ENCODE results near the gene HJURP. TPM values are rescaled to one million over a fixed set of nuclear protein-coding genes. Genes with fewer than 3 reads are reported as not detected.
"Not testable (repeated sequence)": the region's sequence is repeated elsewhere in the genome, so short reads cannot be mapped to it uniquely, and the experiment has no call there.

HJURP gene
- total RNA-seq (0.26 and 5.8 TPM in 2 replicates), polyA plus RNA-seq (6.2 and 28.3 TPM in 2 replicates), polyA minus RNA-seq (ENCODE audit: low replicate concordance) (3.3 and 36.3 TPM in 2 replicates)
- polyA plus RNA-seq (2012): 3.9 and 18.2 TPM in 2 replicates

DNA sequence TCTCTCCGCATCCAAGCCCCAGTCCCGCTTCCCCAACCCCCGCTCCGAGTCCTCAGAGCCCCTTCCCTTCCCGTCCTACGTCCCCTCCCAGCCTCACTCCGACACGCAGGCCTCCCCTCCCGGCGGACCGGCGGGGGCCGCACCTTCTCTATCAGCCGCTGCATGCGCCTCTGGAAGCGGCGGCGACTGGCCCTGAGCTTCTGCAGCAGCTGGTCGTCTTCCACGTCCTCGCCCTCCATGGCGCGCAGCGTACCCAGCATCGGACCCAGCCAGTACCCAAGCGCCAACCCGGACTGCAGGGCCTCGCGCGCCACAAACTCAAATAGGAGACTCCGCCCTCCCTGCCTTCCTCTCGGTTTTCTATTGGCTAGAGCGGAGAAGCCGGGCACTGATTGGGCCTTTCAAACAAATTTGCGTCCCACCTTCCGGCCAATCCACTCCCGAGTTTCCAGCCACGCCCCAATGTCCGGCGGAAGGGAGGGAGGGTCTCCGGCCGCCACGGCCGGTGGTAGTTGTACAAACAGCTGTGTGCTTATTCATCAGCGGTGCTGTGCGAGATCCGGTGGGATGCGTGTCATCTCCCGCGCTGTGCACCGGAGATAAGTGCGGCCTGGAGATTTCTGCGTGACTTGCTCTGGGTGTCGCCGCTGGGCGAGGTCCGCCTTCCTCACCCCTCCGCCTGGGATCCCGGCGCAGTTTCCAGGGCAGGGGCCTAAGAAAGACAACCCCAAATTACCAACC lies at the start of gene HJURP:
Gene HJURP, minus strand, starts transcription at position 295 of the 741 bp plus-strand sequence. Its CDS starts 35 bp downstream, at position 260.
- Histone ChIP-seq H3K9ac (ENCODE audit: insufficient read depth, low read length) (peak within 1 kb of the TSS; percentile 65), H3K4me3 (replicated peaks in 1 of 4; ENCODE audit: control extremely low read depth in 1 of 4, insufficient read depth in 1 of 4, low read depth in 3 of 4, low read length in 4 of 4) (peak within 1 kb of the TSS; percentile 78 to 87 (median 81)), H3K4me1 (ENCODE audit: control insufficient read depth, extremely low read depth, insufficient read depth, low read length) (peaks cover 6% of the 10 kb centered on the region), H3K79me2 (ENCODE audit: control insufficient read depth, insufficient read depth, low read length) (peaks cover 48% of the 10 kb centered on the region), H3K4me2 (ENCODE audit: extremely low read depth, insufficient read depth, low read length) (peak within 1 kb of the TSS; percentile 85), H4K20me1 (ENCODE audit: control insufficient read depth, extremely low read depth, insufficient read depth, low read length) (no peaks in the 10 kb centered on the region), H2AFZ (ENCODE audit: low read length) (peak within 1 kb of the TSS; percentile 96), H3K36me3 (ENCODE audit: control insufficient read depth, insufficient read depth, low read length) (no peaks in the 10 kb centered on the region), H3K27ac (ENCODE audit: insufficient read depth, low read length) (peak within 1 kb of the TSS; percentile 81), H3K9me3 (ENCODE audit: control insufficient read depth, insufficient read depth, low read depth, low read length) (no peaks in the 10 kb centered on the region), H3K27me3 (ENCODE audit: control insufficient read depth, insufficient read depth, low read length) (no peaks in the 10 kb centered on the region)
- TF ChIP-seq EZH2 (IDR thresholded peaks at IDR 0.05; ENCODE audit: low read length, missing control alignments) (no peak), CTCF (conservative IDR thresholded peaks at IDR 0.05 in 1 of 2, IDR thresholded peaks at IDR 0.05 in 1 of 2; ENCODE audit: low read depth in 1 of 2, low read length in 2 of 2) (no peak)
- DNase-seq (ENCODE audit: low read depth in 2 of 2): peak; percentile 94 to 96

DNA sequence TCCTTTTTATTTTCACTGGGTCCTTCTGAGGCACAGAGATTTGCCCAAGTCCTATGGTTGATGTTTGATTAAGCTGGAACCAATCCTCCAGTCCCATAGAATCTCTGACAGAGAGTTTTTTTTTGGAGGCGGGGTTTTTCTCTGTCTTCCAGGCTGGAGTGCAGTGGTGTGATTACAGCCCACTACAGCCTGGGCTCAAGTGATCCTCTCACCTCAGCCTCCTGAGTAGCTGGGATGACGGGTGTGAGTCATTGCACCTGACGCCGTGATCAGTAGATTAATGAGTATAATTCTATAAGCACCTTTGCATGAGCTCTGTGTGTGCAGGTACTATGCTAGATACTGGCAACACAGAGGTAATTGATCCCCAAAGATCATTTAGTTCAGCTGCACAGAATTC lies 47.5 kb upstream of the HJURP start:
- Histone ChIP-seq H3K4me2 (ENCODE audit: extremely low read depth, insufficient read depth, low read length) (no peak overlapping the region), H3K27ac (ENCODE audit: insufficient read depth, low read length) (no peak overlapping the region), H3K36me3 (ENCODE audit: control insufficient read depth, insufficient read depth, low read length) (no peaks in the 10 kb centered on the region), H3K9me3 (ENCODE audit: control insufficient read depth, insufficient read depth, low read depth, low read length) (no peaks in the 10 kb centered on the region), H2AFZ (ENCODE audit: low read length) (no peak overlapping the region), H3K9ac (ENCODE audit: insufficient read depth, low read length) (no peak overlapping the region), H3K79me2 (ENCODE audit: control insufficient read depth, insufficient read depth, low read length) (no peaks in the 10 kb centered on the region), H4K20me1 (ENCODE audit: control insufficient read depth, extremely low read depth, insufficient read depth, low read length) (no peaks in the 10 kb centered on the region), H3K4me1 (ENCODE audit: control insufficient read depth, extremely low read depth, insufficient read depth, low read length) (no peaks in the 10 kb centered on the region), H3K27me3 (ENCODE audit: control insufficient read depth, insufficient read depth, low read length) (peaks cover 2% of the 10 kb centered on the region), H3K4me3 (replicated peaks in 1 of 4; ENCODE audit: control extremely low read depth in 1 of 4, insufficient read depth in 1 of 4, low read depth in 3 of 4, low read length in 4 of 4) (no peak overlapping the region)
- DNase-seq (ENCODE audit: low read depth in 2 of 2): no peak
- TF ChIP-seq EZH2 (IDR thresholded peaks at IDR 0.05; ENCODE audit: low read length, missing control alignments): no peak
- TF ChIP-seq CTCF (conservative IDR thresholded peaks at IDR 0.05 in 1 of 2, IDR thresholded peaks at IDR 0.05 in 1 of 2; ENCODE audit: low read depth in 1 of 2, low read length in 2 of 2): no peak

DNA sequence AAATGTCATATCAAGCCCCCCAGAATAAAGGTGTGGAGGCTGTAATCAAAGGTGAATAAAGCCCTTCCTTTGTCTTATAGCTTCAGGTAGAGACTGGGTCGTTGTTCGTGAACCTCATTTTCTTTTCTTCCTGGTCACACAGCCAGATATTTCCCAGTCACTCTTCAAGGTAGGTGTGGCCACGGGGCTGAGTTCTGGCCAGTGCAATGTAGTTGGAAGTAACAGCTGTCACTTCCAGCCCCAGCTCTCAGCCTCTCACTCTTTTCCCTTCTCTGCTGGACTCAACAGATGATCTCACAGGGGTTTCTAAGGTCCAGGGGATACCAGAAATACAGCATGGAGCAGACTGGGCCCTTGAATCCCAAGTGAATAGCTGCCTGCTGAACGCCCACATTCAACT lies 47.0 kb upstream of the HJURP start:
- Histone ChIP-seq H3K9ac (ENCODE audit: insufficient read depth, low read length) (no peak overlapping the region), H2AFZ (ENCODE audit: low read length) (no peak overlapping the region), H3K4me3 (replicated peaks in 1 of 4; ENCODE audit: control extremely low read depth in 1 of 4, insufficient read depth in 1 of 4, low read depth in 3 of 4, low read length in 4 of 4) (no peak overlapping the region), H3K27me3 (ENCODE audit: control insufficient read depth, insufficient read depth, low read length) (peaks cover 2% of the 10 kb centered on the region), H3K9me3 (ENCODE audit: control insufficient read depth, insufficient read depth, low read depth, low read length) (no peaks in the 10 kb centered on the region), H4K20me1 (ENCODE audit: control insufficient read depth, extremely low read depth, insufficient read depth, low read length) (no peaks in the 10 kb centered on the region), H3K36me3 (ENCODE audit: control insufficient read depth, insufficient read depth, low read length) (no peaks in the 10 kb centered on the region), H3K79me2 (ENCODE audit: control insufficient read depth, insufficient read depth, low read length) (no peaks in the 10 kb centered on the region), H3K4me1 (ENCODE audit: control insufficient read depth, extremely low read depth, insufficient read depth, low read length) (no peaks in the 10 kb centered on the region), H3K4me2 (ENCODE audit: extremely low read depth, insufficient read depth, low read length) (no peak overlapping the region), H3K27ac (ENCODE audit: insufficient read depth, low read length) (no peak overlapping the region)
- no peak for TF ChIP-seq EZH2 (IDR thresholded peaks at IDR 0.05; ENCODE audit: low read length, missing control alignments)
- TF ChIP-seq CTCF (conservative IDR thresholded peaks at IDR 0.05 in 1 of 2, IDR thresholded peaks at IDR 0.05 in 1 of 2; ENCODE audit: low read depth in 1 of 2, low read length in 2 of 2): no peak
- DNase-seq (ENCODE audit: low read depth in 2 of 2): no peak

GRCh38 chr2:233896253-233896652 lies 41.9 kb upstream of the HJURP start:
- not testable (repeated sequence) for H3K9ac ChIP-seq (ENCODE audit: insufficient read depth, low read length); H2AFZ ChIP-seq (ENCODE audit: low read length); H3K79me2 ChIP-seq (ENCODE audit: control insufficient read depth, insufficient read depth, low read length); H3K27ac ChIP-seq (ENCODE audit: insufficient read depth, low read length); H3K36me3 ChIP-seq (ENCODE audit: control insufficient read depth, insufficient read depth, low read length); H3K4me2 ChIP-seq (ENCODE audit: extremely low read depth, insufficient read depth, low read length); DNase-seq (ENCODE audit: low read depth in 2 of 2); H4K20me1 ChIP-seq (ENCODE audit: control insufficient read depth, extremely low read depth, insufficient read depth, low read length); H3K4me1 ChIP-seq (ENCODE audit: control insufficient read depth, extremely low read depth, insufficient read depth, low read length); H3K4me3 ChIP-seq (replicated peaks in 1 of 4; ENCODE audit: control extremely low read depth in 1 of 4, insufficient read depth in 1 of 4, low read depth in 3 of 4, low read length in 4 of 4); H3K27me3 ChIP-seq (ENCODE audit: control insufficient read depth, insufficient read depth, low read length); H3K9me3 ChIP-seq (ENCODE audit: control insufficient read depth, insufficient read depth, low read depth, low read length)
